CD4-positive, alpha-beta T cell treated with Interferon gamma for 1 hour (primary cell): ENCODE measurements around the gene COPS9.

Experiments
- DNase-seq: peaks from one replicate; pipeline ENCODE4 v3.0.0-alpha.2; 2020

Gene COPS9

GRCh38 chr2:240136013-240136670 lies at the start of gene COPS9:
Gene COPS9 (minus strand): TSS chr2:240136305. CDS start chr2:240136284, 21 bp downstream.
- DNase-seq: peak; percentile 85

DNA sequence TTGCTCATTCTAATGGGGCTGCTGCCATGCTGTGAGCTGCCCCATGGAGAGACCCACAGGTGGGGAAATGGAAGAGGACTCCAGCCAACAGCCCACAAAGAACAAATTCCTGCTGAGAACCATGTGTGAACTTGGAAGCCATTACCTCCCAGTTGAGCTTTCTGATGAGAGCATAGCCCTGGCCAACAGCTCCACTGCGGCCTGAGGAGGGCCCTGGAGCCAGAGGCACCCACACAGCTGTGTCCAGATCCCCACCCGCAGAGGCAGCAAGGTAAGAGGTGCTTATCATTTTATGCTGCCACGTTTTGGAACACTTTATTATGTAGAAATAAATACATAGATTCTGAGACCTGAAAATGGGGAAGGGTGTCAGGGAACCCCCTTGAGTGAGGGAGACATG lies 48.6 kb upstream of the COPS9 start:
- no peak for DNase-seq

DNA sequence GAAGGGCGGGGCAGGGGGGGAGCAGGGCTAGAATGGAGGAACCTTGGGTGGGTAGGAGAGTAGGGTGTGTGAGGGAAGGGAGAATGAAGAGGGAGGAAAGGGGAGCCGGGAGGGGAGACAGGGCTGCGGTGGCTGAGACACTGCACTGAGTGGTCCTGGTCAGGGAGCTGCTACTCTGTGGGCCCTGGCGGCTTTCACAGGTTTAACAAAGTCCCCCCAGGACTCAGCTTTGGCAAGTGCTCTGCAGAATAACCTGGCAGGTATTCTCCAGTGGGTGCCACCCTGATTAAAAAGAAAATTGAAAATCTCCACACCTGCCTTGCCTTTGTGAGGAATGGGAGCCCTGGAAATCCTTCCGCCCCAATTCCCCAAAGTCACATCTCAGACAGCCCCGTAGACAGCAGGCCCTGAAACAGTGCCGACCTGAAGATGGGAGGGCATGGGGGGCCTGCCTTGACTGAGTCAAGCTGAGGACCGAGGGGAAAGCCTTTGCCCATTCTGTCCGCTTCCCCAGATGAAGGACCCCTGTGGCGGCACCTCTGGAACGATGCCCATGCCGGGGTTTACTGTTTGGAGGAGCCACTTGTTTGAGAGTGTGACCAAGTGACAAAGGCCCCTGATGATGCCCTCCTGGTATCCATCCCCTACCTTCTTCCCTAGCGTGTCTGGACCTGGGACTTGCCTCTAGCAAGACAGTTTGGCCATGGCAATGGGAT lies 47.9 kb upstream of the COPS9 start:
- DNase-seq: no peak

- DNase-seq: no peak
Observed at GRCh38 chr2:240183006-240183874, 47.1 kb upstream of the COPS9 start.

DNA sequence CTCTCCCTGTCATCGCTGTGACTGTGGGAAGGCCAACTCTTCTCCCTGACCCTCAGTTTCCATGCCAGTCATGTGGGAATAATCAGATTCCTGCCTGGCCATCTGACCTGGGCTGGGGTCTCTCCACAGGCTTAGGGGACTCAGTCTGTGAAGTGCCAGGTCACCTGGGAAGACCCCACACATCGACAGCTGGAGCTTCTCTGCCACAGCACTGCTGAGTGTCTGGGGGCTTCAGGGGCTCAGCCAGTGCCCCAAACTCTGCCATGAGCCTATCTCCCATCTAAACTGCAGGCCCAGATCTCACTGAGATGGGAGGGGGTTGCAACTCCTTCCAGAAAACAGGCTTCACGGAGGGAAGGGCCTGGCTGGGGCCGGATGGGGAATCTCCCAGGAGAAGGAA lies 46.4 kb upstream of the COPS9 start:
- DNase-seq: no peak

DNA sequence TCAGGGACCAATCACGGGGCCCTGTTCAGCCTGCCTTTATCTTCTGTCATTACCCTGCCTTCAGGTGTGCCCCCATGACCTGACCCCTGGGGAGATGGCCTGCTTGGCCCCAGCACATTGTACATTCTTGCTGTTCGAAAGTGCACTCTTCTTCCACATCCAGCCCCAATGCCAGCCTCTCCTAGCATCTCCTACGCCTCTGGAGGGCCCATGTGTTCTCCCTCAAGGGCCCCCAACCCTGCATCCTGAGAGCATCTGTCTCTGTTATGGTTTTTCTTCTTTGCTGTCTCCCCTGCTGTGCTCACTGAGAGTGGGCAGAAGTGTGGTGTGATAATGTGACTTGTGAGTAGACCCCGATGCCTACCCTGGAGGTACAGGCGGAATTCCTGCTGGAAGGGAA lies 45.9 kb upstream of the COPS9 start:
- no peak for DNase-seq

- no peak for DNase-seq
Observed at GRCh38 chr2:240179941-240180666, 44.0 kb upstream of the COPS9 start.

- no peak for DNase-seq
Observed at GRCh38 chr2:240179186-240179815, 43.2 kb upstream of the COPS9 start.

- DNase-seq: no peak
Observed at GRCh38 chr2:240178564-240178963, 42.5 kb upstream of the COPS9 start.

- DNase-seq: no peak
Observed at GRCh38 chr2:240174496-240174895, 38.4 kb upstream of the COPS9 start.

GRCh38 chr2:240172071-240172895 lies 36.2 kb upstream of the COPS9 start:
- no peak for DNase-seq

- DNase-seq: no peak
Observed at GRCh38 chr2:240170883-240171282, 34.8 kb upstream of the COPS9 start.

- no peak for DNase-seq
Observed at GRCh38 chr2:240170354-240170735, 34.2 kb upstream of the COPS9 start.

DNA sequence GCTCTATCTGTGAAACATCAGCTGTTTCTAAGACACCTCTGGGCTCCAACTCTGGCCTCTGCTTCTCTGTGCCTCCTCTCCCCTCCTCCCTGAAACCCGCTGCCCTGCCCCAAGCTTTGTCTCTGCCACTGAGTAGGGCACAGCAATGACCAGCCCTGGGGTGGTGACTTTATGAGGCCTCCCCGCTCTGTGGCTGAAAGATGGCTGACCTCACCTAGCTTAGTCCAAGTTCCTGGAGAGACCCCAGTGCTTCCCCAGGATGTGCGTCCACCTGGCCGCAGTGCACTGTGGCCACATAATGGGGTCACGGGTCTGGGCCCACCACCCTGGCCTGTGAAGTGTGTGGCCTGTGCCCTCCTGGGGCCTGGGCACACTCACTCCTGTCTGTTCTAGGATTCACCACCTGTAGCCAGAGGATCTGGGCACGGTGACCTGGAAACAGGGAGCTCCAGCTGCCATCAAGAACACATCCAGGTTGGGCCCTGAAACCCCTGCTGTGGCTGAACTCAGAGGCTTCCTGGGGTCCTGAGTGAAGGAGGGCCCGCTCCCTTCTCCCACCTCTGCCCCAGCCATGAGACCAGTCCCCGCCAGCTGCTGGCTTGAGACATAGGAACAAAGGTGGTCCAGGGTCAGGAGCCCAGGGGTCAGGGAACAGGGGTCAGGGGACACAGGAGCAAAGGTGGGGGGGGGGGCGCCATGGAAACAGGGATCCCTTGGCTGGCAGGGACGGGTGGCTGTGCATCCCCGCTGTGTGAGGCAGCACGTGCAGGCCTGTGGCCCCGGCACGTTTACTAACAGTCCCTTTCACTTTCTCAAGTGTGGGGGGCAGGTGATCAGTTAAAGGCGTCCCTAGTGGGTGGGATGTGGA lies 33.6 kb upstream of the COPS9 start:
- no peak for DNase-seq

GRCh38 chr2:240168546-240169361 lies 32.6 kb upstream of the COPS9 start:
- no peak for DNase-seq

DNA sequence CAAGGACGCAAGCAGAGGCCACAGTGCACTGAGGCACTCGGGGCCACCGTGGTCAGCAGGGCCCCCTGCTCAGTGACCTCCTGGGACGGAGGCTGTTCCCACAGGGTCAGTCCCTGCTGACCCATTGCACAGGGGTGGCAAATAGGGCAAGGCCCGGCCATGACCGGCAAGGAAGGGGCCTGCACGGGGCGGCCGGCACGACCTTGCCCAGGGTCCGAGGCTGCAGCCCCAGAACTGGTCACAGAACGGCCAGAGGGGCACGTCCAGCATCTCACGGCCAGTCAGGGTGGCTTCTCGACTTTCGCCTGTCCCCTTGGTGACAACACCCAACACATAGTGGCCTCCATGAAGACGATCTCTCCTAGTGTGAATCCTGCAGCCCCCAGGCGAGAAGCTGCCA lies 31.9 kb upstream of the COPS9 start:
- no peak for DNase-seq

- DNase-seq: no peak
Observed at GRCh38 chr2:240167588-240167880, 31.4 kb upstream of the COPS9 start.

- DNase-seq: no peak
Observed at GRCh38 chr2:240166761-240167587, 30.9 kb upstream of the COPS9 start.

GRCh38 chr2:240166191-240166590 lies 30.1 kb upstream of the COPS9 start:
- DNase-seq: no peak
